Smooth muscle cell (in vitro differentiated cells): ENCODE data around the gene SUSD3. TPM values are rescaled to one million over a fixed set of nuclear protein-coding genes. Genes with fewer than 3 reads are reported as not detected.
A peak's percentile ranks its signal among the peaks of the same experiment; 100 is the strongest.

Experiments used
- DNase-seq: peaks from one replicate; lab custom pipeline; 2025; ENCODE audit not compliant: unreplicated experiment; lab: John Stamatoyannopoulos, UW
- H2AFZ ChIP-seq: fragments of 200-600 bp; sonication (generic); 2 replicates; pipeline ENCODE4 v1.6.0; 2016; ENCODE audit warnings: antibody characterized with exemption, low read depth, mild to moderate bottlenecking
- H3F3A ChIP-seq: fragments of 200-600 bp; sonication (generic); 2 replicates; pipeline ENCODE4 v1.6.0; 2017; ENCODE audit warnings: antibody characterized with exemption, low read depth
- H3K27ac ChIP-seq: fragments of 200-600 bp; sonication (generic); 2 replicates; pipeline ENCODE4 v1.5.1; 2016; ENCODE audit warnings: low read depth, mild to moderate bottlenecking
- H3K27me3 ChIP-seq: fragments of 200-600 bp; sonication (generic); 2 replicates; pipeline ENCODE4 v1.6.1; 2016; ENCODE audit warnings: low read depth, mild to moderate bottlenecking
- H3K36me3 ChIP-seq: fragments of 200-600 bp; sonication (generic); 2 replicates; pipeline ENCODE4 v1.5.1; 2016; ENCODE audit warnings: low read depth
- H3K4me1 ChIP-seq: fragments of 200-600 bp; sonication (generic); 2 replicates; pipeline ENCODE4 v1.5.1; 2016; ENCODE audit warnings: low read depth
- H3K4me2 ChIP-seq: fragments of 200-600 bp; sonication (generic); 2 replicates; pipeline ENCODE4 v1.6.0; 2016; ENCODE audit warnings: mild to moderate bottlenecking
- H3K4me3 ChIP-seq: fragments of 200-600 bp; sonication (generic); 2 replicates; pipeline ENCODE4 v1.5.1; 2016; ENCODE audit warnings: mild to moderate bottlenecking
- H3K79me2 ChIP-seq: fragments of 200-600 bp; sonication (generic); 2 replicates; pipeline ENCODE4 v1.6.0; 2016; ENCODE audit warnings: low read depth, mild to moderate bottlenecking
- H3K9ac ChIP-seq: fragments of 200-600 bp; sonication (generic); 2 replicates; pipeline ENCODE4 v1.6.0; 2016; ENCODE audit warnings: low read depth
- H3K9me3 ChIP-seq: fragments of 200-600 bp; sonication (generic); replicated peaks from 2 replicates; pipeline ENCODE4 v1.5.1; 2016; ENCODE audit warnings: low read depth
- H4K20me1 ChIP-seq: fragments of 200-600 bp; sonication (generic); 2 replicates; pipeline ENCODE4 v1.6.0; 2016; ENCODE audit warnings: low read depth
- CTCF ChIP-seq: fragments of 200-600 bp; sonication (generic); IDR thresholded peaks from 2 replicates; pipeline ENCODE4 v1.5.1; 2017; ENCODE audit warnings: borderline replicate concordance, mild to moderate bottlenecking, antibody characterized with exemption; ENCODE audit not compliant: insufficient read depth, poor library complexity, severe bottlenecking
- WGBS: methylation state at CpG from one replicate; pipeline ENCODE4 v1.1.7; 2016; ENCODE audit warnings: low lambda C conversion rate; 5-methylcytosine and 5-hydroxymethylcytosine counted together
- polyA plus RNA-seq: library from polyadenylated mRNA; unstranded; fragments of >200 nt; fragmentation: Nextera tagmentation; extraction: Ambion mirVana; gene quantifications from 2 replicates; pipeline ENCODE4 v1.2.1, GENCODE V29; 2016
- total RNA-seq: library from RNA; depleted of rRNA; stranded (reverse); fragments of >200 nt; gene quantifications from 2 replicates; pipeline ENCODE4 v1.2.3, GENCODE V29; 2014

SUSD3 gene
- total RNA-seq = not detected in 2 replicates
- 0.34 TPM in 1 of 2 replicates, not detected in the other for polyA plus RNA-seq

GRCh38 chr9:93058355-93059010 is at the start of gene SUSD3:
SUSD3 (plus strand) TSS chr9:93058701; CDS start chr9:93058743, 42 bp downstream.
- DNase-seq = no peak
- Histone ChIP-seq H3K4me3 (peak within 1 kb of the TSS; percentile 45), H2AFZ (peak within 1 kb of the TSS; percentile 24), H4K20me1 (no peaks in the 10 kb centered on the region), H3F3A (no peaks in the 10 kb centered on the region), H3K9ac (no peak within 1 kb of the TSS), H3K36me3 (no peaks in the 10 kb centered on the region), H3K27me3 (no peaks in the 10 kb centered on the region), H3K9me3 (no peaks in the 10 kb centered on the region), H3K27ac (no peak within 1 kb of the TSS), H3K4me1 (peaks cover 4% of the 10 kb centered on the region), H3K79me2 (no peaks in the 10 kb centered on the region), H3K4me2 (peak within 1 kb of the TSS; percentile 85)
- TF ChIP-seq CTCF = no peak
- 4% methylated on average over 17 of the region's 55 CpGs for WGBS

- no peak for DNase-seq
- no peaks in the 10 kb centered on the region for H4K20me1 ChIP-seq
- H2AFZ ChIP-seq = no peak overlapping the region
- no peaks in the 10 kb centered on the region for H3K79me2 ChIP-seq
- H3K4me1 ChIP-seq = no peaks in the 10 kb centered on the region
- H3K9me3 ChIP-seq = no peaks in the 10 kb centered on the region
- no peak overlapping the region for H3K9ac ChIP-seq
- H3K36me3 ChIP-seq = no peaks in the 10 kb centered on the region
- H3K27ac ChIP-seq = no peak overlapping the region
- no peaks in the 10 kb centered on the region for H3K27me3 ChIP-seq
- no peak for TF ChIP-seq CTCF
- 94% methylated on average over 21 of the region's 21 CpGs for WGBS
- H3F3A ChIP-seq = no peaks in the 10 kb centered on the region
- H3K4me3 ChIP-seq = no peak overlapping the region
- H3K4me2 ChIP-seq = no peak overlapping the region
These were observed 49.0 kb upstream of the SUSD3 start for GRCh38 chr9:93009337-93010015.

- no peaks in the 10 kb centered on the region for H3K27me3 ChIP-seq
- no peak for TF ChIP-seq CTCF
- no peak overlapping the region for H2AFZ ChIP-seq
- H3K9ac ChIP-seq = no peak overlapping the region
- H3K36me3 ChIP-seq = no peaks in the 10 kb centered on the region
- no peak overlapping the region for H3K4me2 ChIP-seq
- no peak overlapping the region for H3K4me3 ChIP-seq
- no peaks in the 10 kb centered on the region for H3F3A ChIP-seq
- 89% methylated on average over 13 of the region's 13 CpGs for WGBS
- H3K27ac ChIP-seq = no peak overlapping the region
- no peaks in the 10 kb centered on the region for H3K9me3 ChIP-seq
- no peak for DNase-seq
- no peaks in the 10 kb centered on the region for H3K79me2 ChIP-seq
- no peaks in the 10 kb centered on the region for H3K4me1 ChIP-seq
- H4K20me1 ChIP-seq = no peaks in the 10 kb centered on the region
These were observed 48.4 kb upstream of the SUSD3 start for GRCh38 chr9:93010056-93010455.
